GM04503 (cell line): Measurements from ENCODE around the gene TIMP2.

Experiments
- DNase-seq: peaks from one replicate; pipeline ENCODE4 v3.0.0-alpha.2; 2012; ENCODE audit warnings: low read depth

Gene TIMP2

DNA sequence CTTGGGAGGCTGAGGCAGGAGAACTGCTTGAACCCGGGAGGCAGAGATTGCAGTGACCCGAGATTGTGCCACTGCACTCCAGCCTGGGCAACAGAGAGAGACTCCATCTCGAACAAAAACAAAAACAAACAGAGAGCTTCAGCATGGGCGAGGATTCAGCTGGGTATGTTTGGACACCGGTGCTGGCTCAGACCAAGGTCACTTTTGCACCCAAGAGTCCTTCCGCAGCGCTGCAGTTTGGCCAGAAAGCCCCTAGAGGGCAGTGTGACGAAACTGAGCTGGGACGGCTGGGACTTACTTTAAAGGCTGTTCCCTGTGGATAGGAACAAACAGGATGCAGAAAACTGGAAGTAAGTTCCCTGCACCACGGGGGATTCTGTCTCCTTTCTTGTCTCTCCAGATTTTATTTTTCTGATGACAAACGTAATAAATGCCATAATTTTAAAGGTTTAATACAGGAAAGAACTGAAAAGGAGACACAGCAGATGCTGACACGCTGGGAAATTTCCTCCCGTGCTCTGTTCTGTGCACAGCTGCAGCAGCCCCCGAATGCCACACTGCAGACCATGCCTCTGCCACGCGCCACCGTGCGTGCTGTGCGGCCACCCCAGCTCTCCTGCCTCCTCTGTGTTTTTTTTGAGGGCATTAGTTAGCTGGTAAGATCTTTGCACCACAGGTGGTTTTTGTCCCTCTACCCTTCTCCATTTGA, 59.4 kb downstream of the TIMP2 start:
- DNase-seq: no peak

- DNase-seq: no peak
Measured at GRCh38 chr17:78864117-78864516, 61.1 kb downstream of the TIMP2 start.

GRCh38 chr17:78862073-78863023, 62.8 kb downstream of the TIMP2 start:
- DNase-seq: peak; percentile 93

DNA sequence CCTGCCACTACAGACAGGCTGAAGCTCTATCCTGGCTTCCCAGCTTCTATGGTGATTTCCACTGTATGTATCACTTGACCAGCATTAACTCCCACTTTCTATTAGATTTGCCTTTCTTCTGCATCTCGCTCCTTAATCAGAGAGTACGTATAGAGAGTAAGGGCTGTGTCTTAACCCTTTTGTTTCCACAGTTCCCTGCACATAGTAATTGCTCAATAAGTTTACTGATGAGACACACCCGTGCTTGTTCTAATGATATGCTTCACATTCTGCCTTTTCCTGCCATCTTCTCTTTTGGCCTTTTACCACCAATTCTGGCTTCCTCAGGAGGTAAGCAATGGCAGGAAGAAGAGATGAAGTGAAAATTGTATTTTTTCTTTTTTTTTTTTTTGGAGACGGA, 64.0 kb downstream of the TIMP2 start:
- no peak for DNase-seq

GRCh38 chr17:78859051-78859450, 66.1 kb downstream of the TIMP2 start:
- DNase-seq: no peak

GRCh38 chr17:78857266-78857665, 67.9 kb downstream of the TIMP2 start:
- no peak for DNase-seq

DNA sequence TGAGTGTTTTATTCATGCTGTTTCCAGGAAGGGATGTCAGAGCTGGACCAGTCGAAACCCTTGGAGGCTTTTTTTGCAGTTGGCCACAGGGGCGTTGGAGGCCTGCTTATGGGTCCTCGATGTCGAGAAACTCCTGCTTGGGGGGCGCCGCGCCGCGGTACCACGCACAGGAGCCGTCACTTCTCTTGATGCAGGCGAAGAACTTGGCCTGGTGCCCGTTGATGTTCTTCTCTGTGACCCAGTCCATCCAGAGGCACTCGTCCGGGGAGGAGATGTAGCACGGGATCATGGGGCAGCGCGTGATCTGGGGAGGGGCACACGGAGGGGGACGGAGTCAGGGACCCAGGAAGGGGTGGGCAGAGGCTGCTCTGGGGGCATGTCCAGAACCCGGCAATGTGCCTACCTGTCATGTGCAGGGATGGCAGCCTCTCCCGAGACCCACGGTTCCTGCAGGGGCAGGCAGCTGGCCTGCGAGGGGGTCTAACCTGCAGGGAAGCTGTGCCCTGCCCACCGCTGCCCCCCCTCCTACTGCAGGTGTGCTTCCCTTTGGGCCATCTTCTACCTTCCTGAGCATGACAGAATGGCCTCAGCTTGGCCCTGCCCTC, 69.5 kb downstream of the TIMP2 start:
- DNase-seq: no peak

DNA sequence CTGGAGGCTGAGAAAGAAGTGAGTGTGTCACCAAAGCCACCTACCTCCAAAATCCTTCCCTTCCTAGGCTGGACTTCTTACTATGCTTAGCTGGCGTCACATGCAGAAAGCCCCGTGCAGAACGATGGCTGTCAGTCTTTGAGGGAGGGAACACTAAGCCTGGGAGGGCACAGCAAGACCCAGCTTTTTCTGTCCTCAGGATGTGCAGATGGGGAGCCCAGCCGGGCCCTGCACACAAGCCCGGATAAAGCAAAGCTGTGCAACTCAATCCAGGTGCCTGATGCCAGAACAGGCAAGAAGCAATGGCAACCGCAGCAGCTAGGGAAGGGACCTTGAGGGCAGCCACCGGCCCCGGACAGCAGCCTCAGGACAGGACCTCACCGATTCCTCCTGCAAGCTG, 70.7 kb downstream of the TIMP2 start:
- DNase-seq: no peak

- DNase-seq: no peak
Measured at GRCh38 chr17:78853926-78854394, 71.2 kb downstream of the TIMP2 start.

- no peak for DNase-seq
Measured at GRCh38 chr17:78852709-78853121, 72.5 kb downstream of the TIMP2 start.

GRCh38 chr17:78849026-78849425, 76.2 kb downstream of the TIMP2 start:
- no peak for DNase-seq

GRCh38 chr17:78847052-78847451, 78.1 kb downstream of the TIMP2 start:
- DNase-seq: no peak

GRCh38 chr17:78844301-78845005, 80.7 kb downstream of the TIMP2 start:
- DNase-seq: no peak

GRCh38 chr17:78842881-78843565, 82.2 kb downstream of the TIMP2 start:
- no peak for DNase-seq

DNA sequence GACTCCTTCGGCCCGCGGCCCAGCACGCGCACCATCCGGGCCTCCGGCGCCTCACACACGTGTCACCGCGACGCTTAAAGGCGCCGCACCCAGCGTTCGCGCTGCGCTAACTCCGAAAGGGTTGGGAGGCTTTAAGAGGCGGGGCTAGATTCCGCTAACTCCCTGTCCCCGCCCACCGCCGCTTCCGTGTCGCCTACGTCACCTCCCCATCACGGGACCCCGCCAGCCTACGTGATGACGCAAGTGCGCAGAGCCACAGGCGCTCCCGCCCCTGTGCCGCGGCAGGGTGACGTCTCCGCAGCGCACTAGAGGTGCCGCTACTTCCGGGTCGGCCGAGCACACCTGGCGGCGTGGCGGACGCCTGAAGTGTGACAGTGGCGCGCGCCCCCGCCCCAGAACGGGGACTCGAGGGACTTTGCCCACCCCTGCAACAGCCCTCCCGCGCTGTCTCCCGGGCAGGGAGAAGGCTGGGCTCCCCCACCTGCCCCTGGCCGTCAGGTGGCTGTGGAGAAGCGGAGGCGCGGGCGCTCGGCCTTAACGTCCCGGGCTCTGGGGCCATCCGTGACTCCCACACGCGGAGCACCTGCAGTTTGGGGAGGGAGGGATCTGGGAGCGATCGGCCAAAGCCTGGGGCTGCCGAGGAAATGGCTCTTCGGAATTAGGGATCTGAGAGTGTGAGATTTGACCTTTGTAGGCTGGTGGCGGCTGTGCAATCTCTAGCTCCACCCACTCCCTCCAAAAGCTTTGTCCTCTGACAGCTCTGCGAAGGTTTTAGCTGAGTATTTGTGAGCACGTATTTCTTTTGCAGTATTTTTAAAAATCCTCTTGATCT, 84.2 kb downstream of the TIMP2 start, which contains the start of gene USP36:
Gene USP36, minus strand, starts transcription at position 35 of the 832 bp plus-strand sequence. CDS start 4,451 bp downstream, outside the sequence.
- peak; percentile 80 for DNase-seq

- DNase-seq: no peak
Measured at GRCh38 chr17:78840530-78840779, 84.7 kb downstream of the TIMP2 start.

DNA sequence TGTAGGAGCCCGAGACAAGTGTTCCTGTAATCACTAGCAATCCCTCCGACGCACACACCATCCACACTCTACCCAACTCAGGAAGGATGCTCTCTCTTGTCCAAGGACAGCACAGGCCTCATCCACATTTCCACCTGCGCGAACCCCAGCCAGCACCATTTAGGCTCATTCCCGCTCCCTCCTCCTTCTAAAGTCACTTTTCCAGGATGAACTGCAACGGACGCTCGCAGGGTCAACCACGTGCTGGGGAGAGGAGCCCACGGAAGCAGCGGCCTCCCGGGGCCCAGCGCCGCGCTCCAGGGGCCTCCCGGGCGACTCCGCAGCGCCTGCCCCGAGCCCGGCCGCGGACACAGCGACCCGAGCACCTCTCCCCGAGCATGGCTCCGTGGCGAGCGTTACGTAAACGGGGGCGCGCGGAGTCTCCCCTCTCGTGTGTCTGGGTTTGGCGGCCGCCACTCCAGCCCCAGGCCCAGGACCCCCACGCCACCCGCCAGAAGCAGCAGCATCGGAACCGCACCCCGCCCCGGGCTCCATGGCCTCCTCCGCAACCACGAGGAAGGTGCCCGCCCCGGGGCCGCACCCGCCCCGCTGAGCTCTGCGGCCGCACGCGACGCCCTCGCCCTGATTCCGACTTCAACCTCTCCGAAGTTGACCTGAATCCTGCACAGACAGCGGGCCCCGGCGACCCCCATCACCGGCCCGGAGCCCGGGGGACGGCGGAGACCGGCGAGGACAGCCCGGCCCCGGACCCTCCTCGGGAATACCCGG, 85.2 kb downstream of the TIMP2 start:
- no peak for DNase-seq

DNA sequence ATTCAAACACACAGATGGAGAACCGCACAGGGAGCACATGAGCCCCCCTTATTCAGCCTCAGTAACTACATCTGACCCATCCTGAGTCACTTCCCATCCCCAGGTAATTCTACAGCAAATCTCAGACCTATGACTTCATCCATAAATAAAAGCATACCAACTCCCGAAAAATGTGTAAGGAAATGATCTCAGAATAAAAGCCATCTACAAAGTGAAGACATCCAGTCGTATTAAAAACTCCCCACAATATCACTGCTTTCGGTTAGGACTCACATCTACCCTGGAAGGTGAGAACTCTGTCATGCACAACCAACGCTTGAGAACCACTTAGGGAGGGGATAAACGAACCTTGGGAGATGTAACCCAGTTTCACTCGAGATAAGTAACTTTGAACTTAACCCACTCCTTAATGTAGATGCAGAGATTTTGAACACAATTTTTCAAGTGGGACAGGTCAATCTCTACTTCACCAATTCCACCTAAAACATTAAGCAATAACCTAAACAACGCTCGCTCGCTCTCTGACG, 85.9 kb downstream of the TIMP2 start:
- DNase-seq: no peak

DNA sequence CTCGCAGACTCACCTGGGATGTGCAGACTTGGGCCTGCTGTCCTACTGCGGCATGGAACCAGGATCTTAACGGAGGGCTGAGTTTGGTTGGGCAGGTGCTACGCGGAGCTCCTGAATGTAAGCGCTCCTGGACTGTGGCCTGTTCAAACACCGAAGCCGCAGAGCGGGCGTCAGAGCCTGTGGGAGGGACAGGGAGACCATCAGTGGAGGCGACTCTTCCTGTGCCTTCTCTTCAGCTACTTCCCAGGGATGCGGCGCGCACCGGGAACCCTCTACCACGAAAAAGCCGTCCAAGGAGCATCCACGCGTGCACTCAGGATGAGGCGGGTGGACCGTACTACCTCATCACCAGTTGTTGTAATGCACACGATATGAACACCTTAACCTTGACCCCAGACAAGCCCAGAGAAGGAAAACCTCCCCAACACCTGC, 86.6 kb downstream of the TIMP2 start:
- no peak for DNase-seq
